ENCODE data around the gene IL17RA. TPM values are rescaled to one million over a fixed set of nuclear protein-coding genes. Genes with fewer than 3 reads are reported as not detected.

Gene IL17RA
- total RNA-seq, 1 donor from 2014 or later = 9.2 TPM

- no peak for TF ChIP-seq CTCF (conservative IDR thresholded peaks at IDR 0.05; ENCODE audit: low read depth, low read length)
- H3K4me3 ChIP-seq (ENCODE audit: low read depth, low read length) = no peak overlapping the region
- no peak for DNase-seq (ENCODE audit: low read depth)
Observed at GRCh38 chr22:17101475-17102296, 16.9 kb downstream of the IL17RA start.

- TF ChIP-seq CTCF (conservative IDR thresholded peaks at IDR 0.05; ENCODE audit: low read depth, low read length) = no peak
- no peak overlapping the region for H3K4me3 ChIP-seq (ENCODE audit: low read depth, low read length)
- no peak for DNase-seq (ENCODE audit: low read depth)
Observed at GRCh38 chr22:17102297-17102667, 17.5 kb downstream of the IL17RA start.

- TF ChIP-seq CTCF (conservative IDR thresholded peaks at IDR 0.05; ENCODE audit: low read depth, low read length) = no peak
- DNase-seq (ENCODE audit: low read depth) = no peak
- H3K4me3 ChIP-seq (ENCODE audit: low read depth, low read length) = no peak overlapping the region
Observed at GRCh38 chr22:17103351-17103750, 18.6 kb downstream of the IL17RA start.

- no peak for TF ChIP-seq CTCF (conservative IDR thresholded peaks at IDR 0.05; ENCODE audit: low read depth, low read length)
- DNase-seq (ENCODE audit: low read depth) = no peak
Observed at GRCh38 chr22:17104336-17104935, 19.6 kb downstream of the IL17RA start.

GRCh38 chr22:17105143-17106129 is 20.6 kb downstream of the IL17RA start:
- DNase-seq (ENCODE audit: low read depth) = no peak
- H3K4me3 ChIP-seq (ENCODE audit: low read depth, low read length) = no peak overlapping the region
- no peak for TF ChIP-seq CTCF (conservative IDR thresholded peaks at IDR 0.05; ENCODE audit: low read depth, low read length)

More at GRCh38 chr22:17104336-17104935, 19.6 kb downstream of the IL17RA start:
- no peak overlapping the region for H3K4me3 ChIP-seq (ENCODE audit: low read depth, low read length)

GRCh38 chr22:17106161-17106784 is 21.5 kb downstream of the IL17RA start:
- H3K4me3 ChIP-seq (ENCODE audit: low read depth, low read length) = no peak overlapping the region
- no peak for TF ChIP-seq CTCF (conservative IDR thresholded peaks at IDR 0.05; ENCODE audit: low read depth, low read length)
- no peak for DNase-seq (ENCODE audit: low read depth)
